GM12864 (cell line): ENCODE data around the gene NIPSNAP3A.
A peak's percentile ranks its signal among the peaks of the same experiment; 100 is the strongest.

ENCODE experiments used
- DNase-seq: peaks from one replicate; pipeline ENCODE4 v3.0.0-alpha.2; 2011; ENCODE audit warnings: low read depth
- H3K4me3 ChIP-seq: 2 replicates; pipeline ENCODE4 v1.5.1; 2011; ENCODE audit warnings: mild to moderate bottlenecking, low read depth, low read length, control low read depth
- CTCF ChIP-seq: IDR thresholded peaks from 2 replicates; pipeline ENCODE4 v1.5.1; 2011; ENCODE audit warnings: low read depth, mild to moderate bottlenecking, moderate library complexity, low read length, control low read depth, inconsistent platforms; ENCODE audit errors: missing control alignments

NIPSNAP3A gene

GRCh38 chr9:104772714-104773510, 25.4 kb downstream of the NIPSNAP3A start:
- no peak overlapping the region; the same call in 1 of the 2 replicates for H3K4me3 ChIP-seq
- DNase-seq = no peak
- no peak for TF ChIP-seq CTCF

- no peak for DNase-seq
- no peak for TF ChIP-seq CTCF
- peak overlapping the region; percentile 54; the same call in 1 of the 2 replicates for H3K4me3 ChIP-seq
Measured at GRCh38 chr9:104774132-104774531, 26.6 kb downstream of the NIPSNAP3A start.

GRCh38 chr9:104774831-104775573, 27.5 kb downstream of the NIPSNAP3A start:
- peak; percentile 72 for DNase-seq
- peak overlapping the region; percentile 54 for H3K4me3 ChIP-seq
- TF ChIP-seq CTCF = no peak

GRCh38 chr9:104775574-104775936, 28.1 kb downstream of the NIPSNAP3A start:
- peak overlapping the region; percentile 54; the same call in 1 of the 2 replicates for H3K4me3 ChIP-seq
- no peak for DNase-seq
- TF ChIP-seq CTCF = no peak

GRCh38 chr9:104775976-104776375, 28.5 kb downstream of the NIPSNAP3A start:
- TF ChIP-seq CTCF = no peak
- no peak for DNase-seq
- no peak overlapping the region for H3K4me3 ChIP-seq

GRCh38 chr9:104776797-104777196, 29.3 kb downstream of the NIPSNAP3A start:
- no peak for DNase-seq
- TF ChIP-seq CTCF = no peak

GRCh38 chr9:104778802-104779201, 31.3 kb downstream of the NIPSNAP3A start:
- no peak overlapping the region for H3K4me3 ChIP-seq
- DNase-seq = no peak
- no peak for TF ChIP-seq CTCF

More at GRCh38 chr9:104776797-104777196, 29.3 kb downstream of the NIPSNAP3A start:
- H3K4me3 ChIP-seq = no peak overlapping the region
